Neural cell (in vitro differentiated cells): ENCODE measurements around the gene TYRO3.

Experiments used
- CTCF ChIP-seq: fragments of 450-650 bp; IDR thresholded peaks from 2 replicates; pipeline ENCODE4 v1.5.1; 2014; ENCODE audit warnings: antibody characterized with exemption, mild to moderate bottlenecking, moderate library complexity; ENCODE audit not compliant: poor library complexity, severe bottlenecking
- EP300 ChIP-seq: fragments of 450-650 bp; conservative IDR thresholded peaks from 2 replicates; pipeline ENCODE4 v1.6.1; 2014; ENCODE audit warnings: antibody characterized with exemption, mild to moderate bottlenecking, moderate library complexity; ENCODE audit not compliant: poor library complexity, severe bottlenecking
- EZH2 ChIP-seq: fragments of 200-600, 300-800 bp; shearing (Covaris generic), sonication (generic); IDR thresholded peaks from 2 replicates; pipeline ENCODE4 v1.6.1; 2014; ENCODE audit warnings: antibody characterized with exemption, low read length, borderline replicate concordance, mild to moderate bottlenecking; ENCODE audit not compliant: insufficient read depth, poor library complexity, severe bottlenecking
- MXI1 ChIP-seq: fragments of 450-650 bp; conservative IDR thresholded peaks from 2 replicates; pipeline ENCODE4 v1.6.1; 2014; ENCODE audit warnings: antibody characterized with exemption, mild to moderate bottlenecking; ENCODE audit not compliant: poor library complexity, severe bottlenecking
- POLR2AphosphoS5 ChIP-seq: IDR thresholded peaks from 2 replicates; pipeline ENCODE4 v1.6.1; 2012
- RAD21 ChIP-seq: fragments of 450-650 bp; conservative IDR thresholded peaks from 2 replicates; pipeline ENCODE4 v1.6.1; 2014; ENCODE audit warnings: antibody characterized with exemption, mild to moderate bottlenecking, moderate library complexity
- REST ChIP-seq: IDR thresholded peaks from 2 replicates; pipeline ENCODE4 v1.6.1; 2012; ENCODE audit warnings: borderline replicate concordance
- TAF1 ChIP-seq: IDR thresholded peaks from 2 replicates; pipeline ENCODE4 v1.6.1; 2012; ENCODE audit warnings: low read depth

- TF ChIP-seq CTCF (no peak), POLR2AphosphoS5 (no peak), TAF1 (no peak), EZH2 (no peak), EP300 (no peak), RAD21 (no peak), REST (no peak), MXI1 (no peak)
These were observed 2.2 kb downstream of the TYRO3 start for GRCh38 chr15:41561104-41561776.
